ENCODE measurements around the gene FAM20C. TPM values are rescaled to one million over a fixed set of nuclear protein-coding genes. Genes with fewer than 3 reads are reported as not detected.

Gene FAM20C
- total RNA-seq, 2 donors from 2014 or later, result 1.4 to 2.8 TPM

- ATAC-seq, result no peak
- DNase-seq, result no peak
- peaks cover 5% of the 10 kb centered on the region for H3K27me3 Mint-ChIP-seq
- no peak overlapping the region for H3K4me3 Mint-ChIP-seq
- H3K36me3 Mint-ChIP-seq (ENCODE audit: low read depth), result no peaks in the 10 kb centered on the region
- no peaks in the 10 kb centered on the region for H3K4me1 Mint-ChIP-seq
- H3K27ac Mint-ChIP-seq, result no peak overlapping the region
- no peaks in the 10 kb centered on the region for H3K9me3 ChIP-seq (ENCODE audit: control insufficient read depth, low read length, poor library complexity, severe bottlenecking)
Measured at GRCh38 chr7:301291-302053, 109.1 kb downstream of the FAM20C start.

DNA sequence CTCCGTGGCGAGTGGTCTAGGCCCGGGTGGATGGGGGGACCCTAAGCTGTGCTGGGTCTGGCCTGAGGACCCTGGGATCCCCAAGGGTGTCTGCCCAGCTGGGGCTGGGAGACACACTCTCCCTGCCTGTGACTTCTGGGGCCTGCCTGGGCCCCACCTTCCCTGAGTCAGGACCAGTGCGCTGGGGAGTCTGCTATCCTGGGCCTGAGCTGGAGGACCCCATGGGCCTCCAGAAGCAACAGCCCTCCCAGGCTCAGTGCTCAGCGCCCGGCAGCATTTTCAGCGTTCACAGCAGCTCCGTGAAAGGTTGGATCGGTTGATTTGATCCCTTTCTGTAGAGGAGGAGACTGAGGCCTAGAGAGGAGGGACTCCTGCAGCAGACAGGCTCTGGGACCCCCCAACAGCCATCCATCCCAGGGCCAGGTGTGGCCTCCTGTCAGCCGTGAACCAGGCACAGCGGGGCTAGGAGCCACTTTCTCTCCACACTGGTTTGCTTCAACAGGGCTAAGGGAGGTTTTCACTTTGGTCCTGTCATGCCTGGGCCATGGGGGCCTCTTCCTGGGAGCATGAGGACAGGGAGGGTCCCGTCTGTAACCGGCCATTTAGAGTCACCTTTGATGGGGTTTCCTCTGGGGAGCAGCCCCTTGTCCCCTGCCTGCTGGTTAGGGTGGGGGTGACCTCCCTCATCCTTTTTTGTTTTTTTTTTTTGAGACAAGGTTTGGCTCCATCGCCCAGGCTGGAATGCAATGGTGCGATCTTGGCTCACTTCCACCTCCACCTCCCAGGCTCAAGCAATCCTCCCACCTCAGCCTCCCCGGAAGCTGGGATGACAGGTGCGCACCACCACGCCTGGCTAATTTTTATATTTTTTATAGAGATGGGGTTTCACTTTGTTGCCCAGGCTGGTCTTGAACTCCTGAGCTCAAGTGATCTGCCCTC lies 110.0 kb downstream of the FAM20C start:
- H3K4me1 Mint-ChIP-seq, result no peaks in the 10 kb centered on the region
- no peak overlapping the region for H3K27ac Mint-ChIP-seq
- no peak for ATAC-seq
- H3K4me3 Mint-ChIP-seq, result no peak overlapping the region
- H3K27me3 Mint-ChIP-seq, result peaks cover 5% of the 10 kb centered on the region
- no peaks in the 10 kb centered on the region for H3K36me3 Mint-ChIP-seq (ENCODE audit: low read depth)
- DNase-seq, result no peak
- no peaks in the 10 kb centered on the region for H3K9me3 ChIP-seq (ENCODE audit: control insufficient read depth, low read length, poor library complexity, severe bottlenecking)

- no peaks in the 10 kb centered on the region for H3K9me3 ChIP-seq (ENCODE audit: control insufficient read depth, low read length, poor library complexity, severe bottlenecking)
- peaks cover 5% of the 10 kb centered on the region for H3K27me3 Mint-ChIP-seq
- no peak for ATAC-seq
- H3K4me1 Mint-ChIP-seq, result no peaks in the 10 kb centered on the region
- no peaks in the 10 kb centered on the region for H3K36me3 Mint-ChIP-seq (ENCODE audit: low read depth)
- H3K4me3 Mint-ChIP-seq, result no peak overlapping the region
- no peak for DNase-seq
- H3K27ac Mint-ChIP-seq, result no peak overlapping the region
Measured at GRCh38 chr7:303425-303824, 111.1 kb downstream of the FAM20C start.

DNA sequence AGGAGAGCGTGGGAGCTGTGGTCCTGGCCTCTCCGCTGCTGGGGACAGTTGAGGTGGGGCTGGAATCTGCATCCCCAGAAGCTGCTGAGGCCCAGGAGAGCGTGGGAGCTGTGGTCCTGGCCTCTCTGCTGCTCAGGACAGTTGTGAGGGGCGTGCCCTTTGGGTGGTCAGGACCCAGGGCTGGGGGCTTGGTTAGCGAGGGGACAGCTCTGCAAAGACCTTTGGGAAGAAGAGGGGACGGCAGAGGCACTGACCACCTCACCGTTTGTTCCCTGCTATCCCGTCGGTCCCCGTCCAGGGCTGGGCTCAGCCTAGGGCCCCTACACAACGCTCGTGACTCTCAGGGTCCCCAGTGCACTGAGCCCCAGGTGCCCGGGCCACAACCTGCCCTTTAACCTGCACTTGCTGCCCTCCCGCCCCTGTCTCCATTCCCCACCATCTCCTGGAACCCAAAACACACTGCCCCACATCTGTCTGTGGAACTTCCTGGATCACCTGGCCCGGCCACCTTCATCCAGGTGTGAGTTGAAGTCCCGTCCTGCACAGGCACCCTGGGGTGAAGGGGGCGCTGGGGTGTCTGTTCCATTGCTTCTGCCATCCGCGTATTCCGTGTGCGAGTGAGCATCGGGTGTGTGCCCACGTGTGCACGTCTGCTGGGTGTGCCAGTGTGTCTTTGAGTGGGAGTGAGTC lies 111.7 kb downstream of the FAM20C start:
- DNase-seq, result no peak

GRCh38 chr7:304574-305409 lies 112.4 kb downstream of the FAM20C start:
- no peak for DNase-seq
- H3K36me3 Mint-ChIP-seq (ENCODE audit: low read depth), result no peaks in the 10 kb centered on the region
- H3K9me3 ChIP-seq (ENCODE audit: control insufficient read depth, low read length, poor library complexity, severe bottlenecking), result no peaks in the 10 kb centered on the region
- ATAC-seq, result no peak
- H3K4me3 Mint-ChIP-seq, result no peak overlapping the region
- H3K27me3 Mint-ChIP-seq, result peaks cover 5% of the 10 kb centered on the region
- H3K27ac Mint-ChIP-seq, result no peak overlapping the region
- no peaks in the 10 kb centered on the region for H3K4me1 Mint-ChIP-seq

More for the DNA sequence above, 111.7 kb downstream of the FAM20C start:
- Mint-ChIP-seq H3K27me3 (peaks cover 5% of the 10 kb centered on the region), H3K4me3 (no peak overlapping the region), H3K27ac (no peak overlapping the region), H3K36me3 (ENCODE audit: low read depth) (no peaks in the 10 kb centered on the region), H3K4me1 (no peaks in the 10 kb centered on the region)
- ATAC-seq, result no peak
- H3K9me3 ChIP-seq (ENCODE audit: control insufficient read depth, low read length, poor library complexity, severe bottlenecking), result no peaks in the 10 kb centered on the region

DNA sequence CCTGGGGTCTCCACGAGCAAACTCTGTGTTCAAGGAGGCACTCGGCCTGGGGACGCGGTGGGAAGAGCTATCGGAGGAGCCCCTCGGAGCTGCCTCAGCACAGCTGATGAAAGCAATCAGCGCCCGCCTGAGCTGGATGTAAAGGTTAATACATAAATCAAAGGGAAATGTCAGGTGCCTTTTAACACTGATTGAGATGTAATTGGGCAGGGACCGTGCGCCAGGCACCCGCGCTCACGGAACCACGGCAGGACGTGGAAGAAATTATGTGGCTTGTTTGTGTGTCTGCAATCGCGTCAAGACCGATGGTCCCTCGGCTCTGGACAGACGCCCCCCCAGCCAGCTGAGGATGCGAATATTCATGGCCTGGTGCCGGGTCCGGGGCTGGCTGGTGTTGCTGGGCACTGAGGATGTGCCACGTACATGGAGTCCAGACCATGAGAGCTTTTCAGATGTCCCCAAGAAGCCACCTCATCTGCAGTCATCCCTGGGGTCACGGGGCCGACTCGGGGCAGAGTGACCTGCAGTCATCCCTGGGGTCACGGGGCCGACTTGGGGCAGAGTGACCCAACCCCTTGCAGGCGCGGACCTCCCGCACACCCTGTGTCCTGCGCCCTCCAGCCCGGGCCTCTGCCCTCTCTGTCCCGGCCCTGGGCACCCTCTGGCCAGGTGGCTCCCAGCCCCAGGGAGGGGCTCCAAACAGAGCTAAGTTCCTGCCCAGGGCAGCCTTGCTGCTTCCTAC lies 113.2 kb downstream of the FAM20C start:
- peaks cover 9% of the 10 kb centered on the region for H3K27me3 Mint-ChIP-seq
- DNase-seq (no peak), ATAC-seq (no peak)
- H3K4me3 Mint-ChIP-seq, result no peak overlapping the region
- no peaks in the 10 kb centered on the region for H3K36me3 Mint-ChIP-seq (ENCODE audit: low read depth)
- no peaks in the 10 kb centered on the region for H3K4me1 Mint-ChIP-seq
- H3K9me3 ChIP-seq (ENCODE audit: control insufficient read depth, low read length, poor library complexity, severe bottlenecking), result no peaks in the 10 kb centered on the region
- no peak overlapping the region for H3K27ac Mint-ChIP-seq

- no peaks in the 10 kb centered on the region for H3K9me3 ChIP-seq (ENCODE audit: control insufficient read depth, low read length, poor library complexity, severe bottlenecking)
- peaks cover 7% of the 10 kb centered on the region for H3K4me1 Mint-ChIP-seq
- H3K36me3 Mint-ChIP-seq (ENCODE audit: low read depth), result no peaks in the 10 kb centered on the region
- ATAC-seq, result no peak
- H3K27ac Mint-ChIP-seq, result no peak overlapping the region
- peaks cover 28% of the 10 kb centered on the region for H3K27me3 Mint-ChIP-seq
- H3K4me3 Mint-ChIP-seq, result no peak overlapping the region
- DNase-seq, result no peak
Measured at GRCh38 chr7:307970-308369, 115.6 kb downstream of the FAM20C start.

DNA sequence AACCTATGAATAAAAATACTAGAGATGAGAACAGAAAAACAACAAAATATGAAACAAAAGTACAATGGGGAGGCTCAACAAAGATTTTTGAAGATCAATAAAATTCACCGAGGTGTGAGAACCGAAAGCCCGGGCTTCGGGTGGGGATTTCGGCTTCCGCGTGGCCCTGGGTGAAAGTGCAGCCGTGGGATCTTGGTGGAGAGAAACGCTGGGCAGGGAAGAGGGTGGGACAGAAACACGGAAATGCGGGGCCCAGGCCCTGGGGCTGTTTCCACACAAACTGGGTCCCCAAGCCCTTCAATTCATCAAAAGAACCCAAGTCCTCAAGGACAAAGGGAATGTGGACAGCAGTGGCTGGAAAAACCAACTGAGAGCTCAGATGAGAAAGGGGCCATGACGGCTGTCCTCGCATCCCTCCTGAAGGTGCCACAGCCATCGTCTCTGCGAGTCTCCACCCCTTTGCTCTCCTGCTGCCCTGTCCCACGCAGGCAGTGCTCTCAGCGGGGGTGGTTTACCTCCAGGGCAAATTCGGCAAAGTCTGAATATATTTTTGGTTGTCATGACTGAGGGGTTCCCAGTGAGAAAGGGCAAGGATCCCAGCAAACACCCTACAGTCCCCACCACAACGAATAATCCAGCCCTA lies 117.3 kb downstream of the FAM20C start:
- Mint-ChIP-seq H3K4me1 (peaks cover 7% of the 10 kb centered on the region), H3K27me3 (peaks cover 35% of the 10 kb centered on the region), H3K36me3 (ENCODE audit: low read depth) (no peaks in the 10 kb centered on the region), H3K4me3 (no peak overlapping the region), H3K27ac (no peak overlapping the region)
- DNase-seq, result no peak
- H3K9me3 ChIP-seq (ENCODE audit: control insufficient read depth, low read length, poor library complexity, severe bottlenecking), result no peaks in the 10 kb centered on the region
- no peak for ATAC-seq

Other genes with a start within 250 kb of the FAM20C start
- not detected for gene FOXL3, start 97.6 kb downstream of the FAM20C start, total RNA-seq

Data from T-helper 17 cell (primary cell).